DOHH2 (cell line): ENCODE data around the gene ATP5F1D.

ENCODE experiments used
- H3F3A ChIP-seq: fragments of 200-600 bp; sonication (generic), shearing (Covaris generic); 2 replicates; pipeline ENCODE4 v1.6.0; 2016; ENCODE audit warnings: antibody characterized with exemption, mild to moderate bottlenecking; ENCODE audit not compliant: control insufficient read depth, insufficient read depth
- H3K27ac ChIP-seq: fragments of 200-600 bp; sonication (generic); 2 replicates; pipeline ENCODE4 v1.5.1; 2014; ENCODE audit warnings: low read depth, mild to moderate bottlenecking, low read length, moderate library complexity
- H3K27me3 ChIP-seq: fragments of 200-600 bp; sonication (generic); 2 replicates; pipeline ENCODE4 v1.6.1; 2014; ENCODE audit warnings: mild to moderate bottlenecking, low read length, mixed read lengths; ENCODE audit not compliant: control insufficient read depth
- H3K36me3 ChIP-seq: fragments of 200-600 bp; sonication (generic); 2 replicates; pipeline ENCODE4 v1.6.1; 2014; ENCODE audit warnings: mild to moderate bottlenecking, low read length, moderate library complexity, mixed read lengths; ENCODE audit not compliant: control insufficient read depth
- H3K4me1 ChIP-seq: fragments of 200-600 bp; sonication (generic); 2 replicates; pipeline ENCODE4 v1.6.1; 2014; ENCODE audit warnings: mild to moderate bottlenecking, low read length, mixed read lengths; ENCODE audit not compliant: control insufficient read depth
- H3K4me2 ChIP-seq: fragments of 200-600 bp; sonication (generic); 2 replicates; pipeline ENCODE4 v1.6.0; 2014; ENCODE audit warnings: mild to moderate bottlenecking, low read length, moderate library complexity
- H3K4me3 ChIP-seq: fragments of 200-600 bp; sonication (generic); 2 replicates; pipeline ENCODE4 v1.5.1; 2014; ENCODE audit warnings: mild to moderate bottlenecking, low read length, mixed read lengths
- H3K79me2 ChIP-seq: fragments of 200-600 bp; sonication (generic); 2 replicates; pipeline ENCODE4 v1.6.1; 2014; ENCODE audit warnings: mild to moderate bottlenecking, low read length, mixed read lengths; ENCODE audit not compliant: control insufficient read depth
- H3K9me2 ChIP-seq: fragments of 200-600 bp; sonication (generic); replicated peaks from 2 replicates; pipeline ENCODE4 v1.6.1; 2014; ENCODE audit warnings: mild to moderate bottlenecking, low read length, mixed read lengths; ENCODE audit not compliant: control insufficient read depth
- H3K9me3 ChIP-seq: fragments of 200-600 bp; sonication (generic); 2 replicates; pipeline ENCODE4 v1.6.1; 2014; ENCODE audit warnings: antibody characterized with exemption, low read length, mixed read lengths; ENCODE audit not compliant: control insufficient read depth, insufficient read depth
- H4K20me1 ChIP-seq: fragments of 200-600 bp; sonication (generic); 2 replicates; pipeline ENCODE4 v1.6.0; 2014; ENCODE audit warnings: low read depth, mild to moderate bottlenecking, antibody characterized with exemption, low read length, moderate library complexity; ENCODE audit not compliant: control insufficient read depth, insufficient read depth
- CTCF ChIP-seq: fragments of 200-600 bp; sonication (generic); IDR thresholded peaks from one replicate; pipeline ENCODE4 v1.5.1; 2014; ENCODE audit warnings: antibody characterized with exemption, mild to moderate bottlenecking, low read depth, low read length; ENCODE audit not compliant: poor library complexity, severe bottlenecking
- EZH2phosphoT487 ChIP-seq: fragments of 200-600 bp; sonication (generic); IDR thresholded peaks from 2 replicates; pipeline ENCODE4 v1.6.1; 2017; ENCODE audit warnings: borderline replicate concordance, mild to moderate bottlenecking, antibody characterized with exemption, low read length, moderate library complexity, mixed read lengths

The ATP5F1D gene

GRCh38 chr19:1273263-1274041 is 31.9 kb downstream of the ATP5F1D start:
- Histone ChIP-seq H3K4me2 (peak overlapping the region; percentile 96; the same call in 1 of the 2 replicates), H3K4me1 (peaks cover 62% of the 10 kb centered on the region), H3K9me3 (no peaks in the 10 kb centered on the region), H3K27ac (no peak overlapping the region), H3K27me3 (no peaks in the 10 kb centered on the region; the same call in 1 of the 2 replicates), H3K79me2 (peaks cover 75% of the 10 kb centered on the region), H3K9me2 (no peaks in the 10 kb centered on the region), H3K36me3 (peaks cover 82% of the 10 kb centered on the region), H3K4me3 (peak overlapping the region; percentile 76; the same call in 1 of the 2 replicates), H3F3A (peaks cover 52% of the 10 kb centered on the region), H4K20me1 (peaks cover 19% of the 10 kb centered on the region)
- no peak for TF ChIP-seq CTCF
- no peak for TF ChIP-seq EZH2phosphoT487

DNA sequence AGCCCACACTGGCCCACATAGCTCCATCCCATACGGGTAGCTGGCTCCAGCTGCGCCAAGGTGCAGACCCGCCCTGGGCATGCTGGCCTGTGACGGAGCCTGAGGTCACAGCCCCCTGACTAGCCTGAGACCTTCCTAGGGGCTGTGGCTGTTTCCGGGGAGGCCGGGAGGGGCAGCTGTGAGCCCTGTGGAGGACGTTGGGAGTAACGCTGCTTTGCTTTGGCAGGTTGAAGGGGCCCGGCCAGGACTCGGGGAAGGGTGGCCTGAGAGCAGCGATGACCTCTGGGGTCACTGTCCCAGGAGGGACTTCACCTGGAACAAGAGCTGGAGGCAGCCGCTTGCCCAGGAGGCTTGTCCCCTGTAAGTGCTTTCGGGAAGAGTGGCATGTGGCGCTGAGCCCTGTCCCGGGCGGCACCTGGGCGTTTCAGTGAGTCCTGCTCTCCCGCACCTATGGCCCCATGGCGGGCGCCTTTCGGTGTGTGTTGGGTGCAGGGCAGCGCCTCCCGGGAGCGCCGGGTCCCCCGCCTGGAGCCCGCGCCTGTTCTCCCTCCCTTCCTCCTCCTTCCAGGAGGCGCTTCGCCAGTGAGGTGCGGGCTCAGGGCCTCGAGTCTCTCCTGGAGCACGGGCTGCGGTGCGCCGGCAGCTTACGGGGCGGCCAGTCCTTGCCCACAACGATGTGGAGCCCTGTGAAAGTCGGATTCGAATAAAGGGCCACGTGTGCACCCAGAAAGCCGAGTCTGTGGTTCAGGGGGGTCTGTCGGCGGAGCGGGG is 32.7 kb downstream of the ATP5F1D start:
- TF ChIP-seq EZH2phosphoT487 = no peak
- TF ChIP-seq CTCF = no peak
- Histone ChIP-seq H4K20me1 (peaks cover 19% of the 10 kb centered on the region), H3F3A (peaks cover 50% of the 10 kb centered on the region), H3K27ac (no peak overlapping the region), H3K4me1 (peaks cover 57% of the 10 kb centered on the region), H3K36me3 (peaks cover 91% of the 10 kb centered on the region), H3K9me3 (no peaks in the 10 kb centered on the region), H3K79me2 (peaks cover 70% of the 10 kb centered on the region), H3K9me2 (no peaks in the 10 kb centered on the region), H3K27me3 (no peaks in the 10 kb centered on the region; the same call in 1 of the 2 replicates), H3K4me3 (peak overlapping the region; percentile 76), H3K4me2 (peak overlapping the region; percentile 96)

DNA sequence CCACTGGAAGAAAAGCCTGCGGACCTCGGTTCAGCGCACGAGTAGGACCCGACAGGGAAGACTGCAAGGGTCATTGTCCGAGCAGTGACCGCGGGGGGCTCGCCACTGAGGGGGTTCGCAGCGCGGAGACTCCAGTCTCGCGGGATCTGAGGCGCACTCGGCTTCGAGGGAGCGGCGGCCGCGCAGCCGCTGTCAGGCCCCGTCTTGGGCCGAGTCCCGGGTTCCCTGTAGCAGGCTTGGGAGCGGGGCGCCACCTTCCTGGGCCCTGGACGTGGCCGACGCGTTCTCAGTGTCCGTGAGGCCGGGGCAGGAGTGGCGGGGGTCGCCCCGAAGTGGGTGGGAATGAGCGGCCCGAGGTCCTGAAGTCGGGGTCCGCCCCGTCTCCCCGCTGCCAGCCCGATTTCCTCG is 33.3 kb downstream of the ATP5F1D start:
- H3K4me1 ChIP-seq = peaks cover 57% of the 10 kb centered on the region
- H3K79me2 ChIP-seq = peaks cover 64% of the 10 kb centered on the region
- peaks cover 17% of the 10 kb centered on the region for H4K20me1 ChIP-seq
- no peaks in the 10 kb centered on the region for H3K9me3 ChIP-seq
- peaks cover 48% of the 10 kb centered on the region for H3F3A ChIP-seq
- peak overlapping the region; percentile 76 for H3K4me3 ChIP-seq
- H3K27me3 ChIP-seq = no peaks in the 10 kb centered on the region; the same call in 1 of the 2 replicates
- peak overlapping the region; percentile 96 for H3K4me2 ChIP-seq
- no peaks in the 10 kb centered on the region for H3K9me2 ChIP-seq
- peak overlapping the region; percentile 73 for H3K27ac ChIP-seq
- no peak for TF ChIP-seq CTCF
- TF ChIP-seq EZH2phosphoT487 = no peak
- peaks cover 93% of the 10 kb centered on the region for H3K36me3 ChIP-seq
